HepG2 (cell line): Measurements from ENCODE around the gene ARFGAP2. TPM values are rescaled to one million over a fixed set of nuclear protein-coding genes. Genes with fewer than 3 reads are reported as not detected.
A peak's percentile ranks its signal among the peaks of the same experiment; 100 is the strongest.

Experiments
- CCDC6 ChIP-seq: sonication (generic); formaldehyde crosslinking; IDR thresholded peaks from 2 replicates; pipeline ENCODE4 v1.8.1; 2022; ENCODE audit warnings: mild to moderate bottlenecking, missing genetic modification reagents, moderate library complexity
- DR1 ChIP-seq: sonication (generic); formaldehyde crosslinking; IDR thresholded peaks from 2 replicates; pipeline ENCODE4 v1.8.0; 2021; ENCODE audit warnings: mild to moderate bottlenecking, missing genetic modification reagents, inconsistent platforms
- ERF ChIP-seq: IDR thresholded peaks from 2 replicates; pipeline ENCODE4 v1.6.1; 2018; ENCODE audit warnings: missing biosample characterization, missing genetic modification reagents
- ESRRA ChIP-seq: sonication (generic); formaldehyde crosslinking; IDR thresholded peaks from 2 replicates; pipeline ENCODE4 v1.5.1; 2020; ENCODE audit warnings: mild to moderate bottlenecking, low read depth, missing genetic modification reagents
- GATAD1 ChIP-seq: IDR thresholded peaks from 2 replicates; pipeline ENCODE4 v1.6.1; 2016; ENCODE audit warnings: missing genetic modification reagents, missing compliant biosample characterization
- HDAC2 ChIP-seq: sonication (generic); formaldehyde crosslinking; IDR thresholded peaks from 2 replicates; pipeline ENCODE4 v1.4.0; 2020; ENCODE audit warnings: missing genetic modification reagents
- MEIS2 ChIP-seq: sonication (generic); formaldehyde crosslinking; IDR thresholded peaks from 2 replicates; pipeline ENCODE4 v1.9.0; 2021; ENCODE audit warnings: mild to moderate bottlenecking, missing genetic modification reagents
- RAD51 ChIP-seq: fragments of 450-650 bp; IDR thresholded peaks from 2 replicates; pipeline ENCODE4 v1.6.1; 2016; ENCODE audit warnings: borderline replicate concordance
- SRSF1 ChIP-seq: fragments of 200-400 bp; formaldehyde crosslinking; optimal IDR thresholded peaks from 2 replicates; pipeline ENCODE3; 2017; ENCODE audit warnings: mild to moderate bottlenecking, low read depth, low read length, moderate library complexity
- ZMYM4 ChIP-seq: sonication (generic); formaldehyde crosslinking; IDR thresholded peaks from 2 replicates; pipeline ENCODE4 v1.8.1; 2023; ENCODE audit warnings: mild to moderate bottlenecking, missing genetic modification reagents
- ZNF136 ChIP-seq: sonication (generic); formaldehyde crosslinking; IDR thresholded peaks from 2 replicates; pipeline ENCODE4 v1.8.1; 2022; ENCODE audit warnings: low read depth, mild to moderate bottlenecking, moderate library complexity, missing genetic modification reagents
- ZNF629 ChIP-seq: sonication (generic); formaldehyde crosslinking; conservative IDR thresholded peaks from 2 replicates; pipeline ENCODE4 v1.5.0; 2020; ENCODE audit warnings: missing genetic modification reagents
- ZNF644 ChIP-seq: IDR thresholded peaks from 2 replicates; pipeline ENCODE4 v1.6.1; 2016; ENCODE audit warnings: low read depth
- ZNF761 ChIP-seq: sonication (generic); formaldehyde crosslinking; conservative IDR thresholded peaks from 2 replicates; pipeline ENCODE4 v1.4.0; 2020; ENCODE audit warnings: mild to moderate bottlenecking, missing genetic modification reagents
- polyA plus RNA-seq, 8 experiments: library from polyadenylated mRNA; depleted of rRNA in 3 of 8; stranded (reverse) in 7 of 8; unstranded in 1 of 8; fragments of >200 nt; fragmentation: Illumina TruSeq in 4 of 8; extraction: Trizol in 4 of 8; gene quantifications; 2 replicates each; pipeline versions ENCODE4 v1.2.1 to v1.2.3, GENCODE V29; 2011 to 2016; ENCODE audit warnings: low read depth in 4 of 8, missing spikeins in 1 of 8, mixed read lengths in 1 of 8; ENCODE audit not compliant: insufficient read depth in 1 of 8
- total RNA-seq, 5 experiments: library from RNA; depleted of rRNA; stranded (reverse); fragments of >200 nt; fragmentation: Illumina TruSeq; extraction: Trizol; gene quantifications; 2 replicates each; pipeline ENCODE4 v1.2.3, GENCODE V29; 2016; ENCODE audit warnings: low read depth in 1 of 5
- TF ChIP-seq, protein P1 (sequence below): sonication (generic); formaldehyde crosslinking; IDR thresholded peaks from 2 replicates; pipeline ENCODE4 v1.4.0; 2020; ENCODE audit warnings: missing genetic modification reagents
- TF ChIP-seq, protein P2 (sequence below): IDR thresholded peaks from 2 replicates; pipeline ENCODE4 v1.6.1; 2016; ENCODE audit warnings: missing compliant biosample characterization, missing genetic modification reagents, borderline replicate concordance
- TF ChIP-seq, protein P3 (sequence below): sonication (generic); formaldehyde crosslinking; IDR thresholded peaks from 2 replicates; pipeline ENCODE4 v1.4.0; 2020; ENCODE audit warnings: missing genetic modification reagents, borderline replicate concordance
- TF ChIP-seq, protein P4 (sequence below): sonication (generic); formaldehyde crosslinking; IDR thresholded peaks from 2 replicates; pipeline ENCODE4 v1.4.0; 2020; ENCODE audit warnings: missing genetic modification reagents, borderline replicate concordance

ARFGAP2 gene
- total and polyA plus RNA-seq, 2 of the 13 experiments (the other 11 are each of a cell fraction or from before 2014, with no cell fraction given) = 32.3 to 75.3 TPM

DNA sequence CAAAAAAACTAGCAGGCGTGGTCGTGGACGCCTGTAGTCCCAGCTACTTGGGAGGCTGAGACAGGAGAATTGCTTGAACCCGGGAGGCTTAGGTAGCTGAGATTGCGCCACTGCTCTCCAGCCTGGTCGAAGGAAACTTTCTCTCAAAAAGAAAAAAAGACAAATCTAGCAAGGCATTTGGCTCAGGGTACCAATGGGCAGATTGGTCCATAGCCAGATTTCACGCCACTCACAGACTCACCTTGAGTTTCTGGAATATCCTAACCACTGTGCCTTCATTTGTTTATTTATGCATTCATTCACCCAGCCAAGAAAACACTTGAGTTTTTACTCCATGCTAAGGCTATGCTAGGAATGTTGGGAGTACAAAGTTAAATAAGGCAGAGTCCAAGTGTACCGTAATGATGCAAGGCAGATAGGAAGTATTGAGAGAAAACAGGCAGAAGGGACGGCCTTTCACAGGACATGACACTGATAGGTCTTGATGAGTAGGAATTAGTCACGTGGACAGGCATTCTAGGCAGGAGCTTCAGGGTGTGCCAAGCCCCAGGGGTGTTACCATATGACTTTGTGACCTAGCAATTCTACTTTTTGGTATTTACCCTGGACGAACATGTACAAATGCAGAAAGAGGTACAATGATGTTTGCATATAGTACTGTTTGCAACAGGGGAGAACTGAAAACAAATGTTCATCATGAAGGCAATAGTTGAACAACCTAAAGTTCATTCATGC, 12.6 kb upstream of the ARFGAP2 start (continued):
- no peak for TF ChIP-seq ZNF136
- peak; percentile 60 for TF ChIP-seq ZMYM4
- TF ChIP-seq, protein P1, sequence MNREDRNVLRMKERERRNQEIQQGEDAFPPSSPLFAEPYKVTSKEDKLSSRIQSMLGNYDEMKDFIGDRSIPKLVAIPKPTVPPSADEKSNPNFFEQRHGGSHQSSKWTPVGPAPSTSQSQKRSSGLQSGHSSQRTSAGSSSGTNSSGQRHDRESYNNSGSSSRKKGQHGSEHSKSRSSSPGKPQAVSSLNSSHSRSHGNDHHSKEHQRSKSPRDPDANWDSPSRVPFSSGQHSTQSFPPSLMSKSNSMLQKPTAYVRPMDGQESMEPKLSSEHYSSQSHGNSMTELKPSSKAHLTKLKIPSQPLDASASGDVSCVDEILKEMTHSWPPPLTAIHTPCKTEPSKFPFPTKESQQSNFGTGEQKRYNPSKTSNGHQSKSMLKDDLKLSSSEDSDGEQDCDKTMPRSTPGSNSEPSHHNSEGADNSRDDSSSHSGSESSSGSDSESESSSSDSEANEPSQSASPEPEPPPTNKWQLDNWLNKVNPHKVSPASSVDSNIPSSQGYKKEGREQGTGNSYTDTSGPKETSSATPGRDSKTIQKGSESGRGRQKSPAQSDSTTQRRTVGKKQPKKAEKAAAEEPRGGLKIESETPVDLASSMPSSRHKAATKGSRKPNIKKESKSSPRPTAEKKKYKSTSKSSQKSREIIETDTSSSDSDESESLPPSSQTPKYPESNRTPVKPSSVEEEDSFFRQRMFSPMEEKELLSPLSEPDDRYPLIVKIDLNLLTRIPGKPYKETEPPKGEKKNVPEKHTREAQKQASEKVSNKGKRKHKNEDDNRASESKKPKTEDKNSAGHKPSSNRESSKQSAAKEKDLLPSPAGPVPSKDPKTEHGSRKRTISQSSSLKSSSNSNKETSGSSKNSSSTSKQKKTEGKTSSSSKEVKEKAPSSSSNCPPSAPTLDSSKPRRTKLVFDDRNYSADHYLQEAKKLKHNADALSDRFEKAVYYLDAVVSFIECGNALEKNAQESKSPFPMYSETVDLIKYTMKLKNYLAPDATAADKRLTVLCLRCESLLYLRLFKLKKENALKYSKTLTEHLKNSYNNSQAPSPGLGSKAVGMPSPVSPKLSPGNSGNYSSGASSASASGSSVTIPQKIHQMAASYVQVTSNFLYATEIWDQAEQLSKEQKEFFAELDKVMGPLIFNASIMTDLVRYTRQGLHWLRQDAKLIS (CRISPR knock-in tag) = no peak
- peak; percentile 93 for TF ChIP-seq RAD51
- TF ChIP-seq GATAD1 = peak; percentile 56; the same call in 1 of the 2 replicates
- TF ChIP-seq CCDC6 (CRISPR knock-in tag) = no peak
- TF ChIP-seq ZNF761 (CRISPR knock-in tag) = no peak
- TF ChIP-seq, protein P2, sequence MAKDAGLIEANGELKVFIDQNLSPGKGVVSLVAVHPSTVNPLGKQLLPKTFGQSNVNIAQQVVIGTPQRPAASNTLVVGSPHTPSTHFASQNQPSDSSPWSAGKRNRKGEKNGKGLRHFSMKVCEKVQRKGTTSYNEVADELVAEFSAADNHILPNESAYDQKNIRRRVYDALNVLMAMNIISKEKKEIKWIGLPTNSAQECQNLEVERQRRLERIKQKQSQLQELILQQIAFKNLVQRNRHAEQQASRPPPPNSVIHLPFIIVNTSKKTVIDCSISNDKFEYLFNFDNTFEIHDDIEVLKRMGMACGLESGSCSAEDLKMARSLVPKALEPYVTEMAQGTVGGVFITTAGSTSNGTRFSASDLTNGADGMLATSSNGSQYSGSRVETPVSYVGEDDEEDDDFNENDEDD (CRISPR knock-in tag) = peak; percentile 14; the same call in 1 of the 2 replicates
- peak; percentile 76; the same call in 1 of the 2 replicates for TF ChIP-seq ERF (CRISPR knock-in tag)
- peak; percentile 98 for TF ChIP-seq HDAC2 (CRISPR knock-in tag)
- no peak for TF ChIP-seq DR1
- TF ChIP-seq ZNF644 (CRISPR knock-in tag) = 0 out of 2 replicates have a peak, but pooled peaks have one; percentile 28
- no peak for TF ChIP-seq ZNF629 (CRISPR knock-in tag)
- TF ChIP-seq SRSF1 = no peak
- TF ChIP-seq, protein P3, sequence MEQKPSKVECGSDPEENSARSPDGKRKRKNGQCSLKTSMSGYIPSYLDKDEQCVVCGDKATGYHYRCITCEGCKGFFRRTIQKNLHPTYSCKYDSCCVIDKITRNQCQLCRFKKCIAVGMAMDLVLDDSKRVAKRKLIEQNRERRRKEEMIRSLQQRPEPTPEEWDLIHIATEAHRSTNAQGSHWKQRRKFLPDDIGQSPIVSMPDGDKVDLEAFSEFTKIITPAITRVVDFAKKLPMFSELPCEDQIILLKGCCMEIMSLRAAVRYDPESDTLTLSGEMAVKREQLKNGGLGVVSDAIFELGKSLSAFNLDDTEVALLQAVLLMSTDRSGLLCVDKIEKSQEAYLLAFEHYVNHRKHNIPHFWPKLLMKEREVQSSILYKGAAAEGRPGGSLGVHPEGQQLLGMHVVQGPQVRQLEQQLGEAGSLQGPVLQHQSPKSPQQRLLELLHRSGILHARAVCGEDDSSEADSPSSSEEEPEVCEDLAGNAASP (CRISPR knock-in tag) = no peak
- TF ChIP-seq, protein P4, sequence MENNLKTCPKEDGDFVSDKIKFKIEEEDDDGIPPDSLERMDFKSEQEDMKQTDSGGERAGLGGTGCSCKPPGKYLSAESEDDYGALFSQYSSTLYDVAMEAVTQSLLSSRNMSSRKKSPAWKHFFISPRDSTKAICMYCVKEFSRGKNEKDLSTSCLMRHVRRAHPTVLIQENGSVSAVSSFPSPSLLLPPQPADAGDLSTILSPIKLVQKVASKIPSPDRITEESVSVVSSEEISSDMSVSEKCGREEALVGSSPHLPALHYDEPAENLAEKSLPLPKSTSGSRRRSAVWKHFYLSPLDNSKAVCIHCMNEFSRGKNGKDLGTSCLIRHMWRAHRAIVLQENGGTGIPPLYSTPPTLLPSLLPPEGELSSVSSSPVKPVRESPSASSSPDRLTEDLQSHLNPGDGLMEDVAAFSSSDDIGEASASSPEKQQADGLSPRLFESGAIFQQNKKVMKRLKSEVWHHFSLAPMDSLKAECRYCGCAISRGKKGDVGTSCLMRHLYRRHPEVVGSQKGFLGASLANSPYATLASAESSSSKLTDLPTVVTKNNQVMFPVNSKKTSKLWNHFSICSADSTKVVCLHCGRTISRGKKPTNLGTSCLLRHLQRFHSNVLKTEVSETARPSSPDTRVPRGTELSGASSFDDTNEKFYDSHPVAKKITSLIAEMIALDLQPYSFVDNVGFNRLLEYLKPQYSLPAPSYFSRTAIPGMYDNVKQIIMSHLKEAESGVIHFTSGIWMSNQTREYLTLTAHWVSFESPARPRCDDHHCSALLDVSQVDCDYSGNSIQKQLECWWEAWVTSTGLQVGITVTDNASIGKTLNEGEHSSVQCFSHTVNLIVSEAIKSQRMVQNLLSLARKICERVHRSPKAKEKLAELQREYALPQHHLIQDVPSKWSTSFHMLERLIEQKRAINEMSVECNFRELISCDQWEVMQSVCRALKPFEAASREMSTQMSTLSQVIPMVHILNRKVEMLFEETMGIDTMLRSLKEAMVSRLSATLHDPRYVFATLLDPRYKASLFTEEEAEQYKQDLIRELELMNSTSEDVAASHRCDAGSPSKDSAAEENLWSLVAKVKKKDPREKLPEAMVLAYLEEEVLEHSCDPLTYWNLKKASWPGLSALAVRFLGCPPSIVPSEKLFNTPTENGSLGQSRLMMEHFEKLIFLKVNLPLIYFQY (CRISPR knock-in tag) = peak; percentile 33; the same call in 1 of the 2 replicates
- TF ChIP-seq ESRRA (CRISPR knock-in tag) = 0 out of 2 replicates have a peak, but pooled peaks have one; percentile 61
- TF ChIP-seq MEIS2 = peak; percentile 69; the same call in 1 of the 2 replicates
